ENCODE data around the gene CEACAM18. TPM values are rescaled to one million over a fixed set of nuclear protein-coding genes. Genes with fewer than 3 reads are reported as not detected.

Gene CEACAM18
- total and polyA plus RNA-seq, 8 donors = not detected

GRCh38 chr19:51472607-51473006 lies 5.7 kb upstream of the CEACAM18 start:
- DNase-seq = no peak
- TF ChIP-seq, protein P1, sequence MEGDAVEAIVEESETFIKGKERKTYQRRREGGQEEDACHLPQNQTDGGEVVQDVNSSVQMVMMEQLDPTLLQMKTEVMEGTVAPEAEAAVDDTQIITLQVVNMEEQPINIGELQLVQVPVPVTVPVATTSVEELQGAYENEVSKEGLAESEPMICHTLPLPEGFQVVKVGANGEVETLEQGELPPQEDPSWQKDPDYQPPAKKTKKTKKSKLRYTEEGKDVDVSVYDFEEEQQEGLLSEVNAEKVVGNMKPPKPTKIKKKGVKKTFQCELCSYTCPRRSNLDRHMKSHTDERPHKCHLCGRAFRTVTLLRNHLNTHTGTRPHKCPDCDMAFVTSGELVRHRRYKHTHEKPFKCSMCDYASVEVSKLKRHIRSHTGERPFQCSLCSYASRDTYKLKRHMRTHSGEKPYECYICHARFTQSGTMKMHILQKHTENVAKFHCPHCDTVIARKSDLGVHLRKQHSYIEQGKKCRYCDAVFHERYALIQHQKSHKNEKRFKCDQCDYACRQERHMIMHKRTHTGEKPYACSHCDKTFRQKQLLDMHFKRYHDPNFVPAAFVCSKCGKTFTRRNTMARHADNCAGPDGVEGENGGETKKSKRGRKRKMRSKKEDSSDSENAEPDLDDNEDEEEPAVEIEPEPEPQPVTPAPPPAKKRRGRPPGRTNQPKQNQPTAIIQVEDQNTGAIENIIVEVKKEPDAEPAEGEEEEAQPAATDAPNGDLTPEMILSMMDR (IDR thresholded peaks at IDR 0.05) = no peak
- no peak overlapping the region for H3K27ac ChIP-seq

DNA sequence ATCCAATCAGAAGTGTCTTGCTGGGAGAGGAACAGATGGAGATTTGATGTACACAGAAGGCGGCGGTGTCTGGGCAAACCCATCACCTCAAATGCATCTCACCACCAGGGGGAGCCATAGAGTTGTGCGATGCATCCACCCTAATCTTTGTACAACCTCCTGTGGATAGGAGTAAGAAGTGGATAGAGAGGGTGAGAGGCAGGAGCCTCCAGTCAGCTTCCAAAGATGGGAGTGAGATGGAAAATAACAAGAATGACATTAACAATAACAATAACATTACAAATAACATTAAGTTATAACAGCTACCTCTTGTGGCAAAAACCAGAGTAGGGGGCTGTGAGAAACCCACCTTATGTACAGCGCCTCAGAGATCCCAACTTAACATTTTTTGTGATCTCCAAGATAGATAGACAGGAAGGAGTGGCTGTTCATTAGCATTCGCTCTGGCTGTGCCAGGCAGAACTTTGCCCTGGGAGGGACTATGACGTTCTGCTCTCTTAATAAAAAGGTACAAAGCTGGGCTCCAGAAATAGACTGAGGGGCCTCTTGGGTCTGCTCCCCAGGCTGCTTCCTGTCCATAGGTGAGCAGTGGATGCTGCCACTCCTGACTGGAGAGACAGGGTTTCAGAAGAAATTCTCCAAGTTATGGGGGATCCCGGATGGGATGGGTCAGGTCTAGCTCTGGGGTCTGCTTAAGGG lies 5.2 kb upstream of the CEACAM18 start:
- Histone ChIP-seq H3K27ac (no peak overlapping the region), H3K4me3 (no peak overlapping the region), H3K4me1 (peaks cover 0 to 8% of the 10 kb centered on the region in 2 donors), H3K27me3 (peaks cover 0 to 36% of the 10 kb centered on the region in 2 donors), H3K9me3 (no peaks in the 10 kb centered on the region), H3K36me3 (no peaks in the 10 kb centered on the region)
- TF ChIP-seq, protein P1 (IDR thresholded peaks at IDR 0.05) = peak; percentile 81 to 96
- intact Hi-C loops (cut with DNase I) = loop anchor here in 1 of 2 donors (10.0 kb wide), 1 partner anchor 182 kb away; no protein-coding TSS in a partner anchor
- ATAC-seq (peak; percentile 93), DNase-seq (peak in 3 of 4 donors; percentile 32 to 70 (median 64))

More at GRCh38 chr19:51472607-51473006, 5.7 kb upstream of the CEACAM18 start:
- peaks cover 0 to 31% of the 10 kb centered on the region in 2 donors for H3K27me3 ChIP-seq
- H3K4me3 ChIP-seq = no peak overlapping the region
- peaks cover 0 to 13% of the 10 kb centered on the region in 2 donors for H3K4me1 ChIP-seq
- ATAC-seq = no peak
- intact Hi-C loops (cut with DNase I) = loop anchor here in 1 of 2 donors (10.0 kb wide), 1 partner anchor 182 kb away; no protein-coding TSS in a partner anchor
- no peaks in the 10 kb centered on the region for H3K36me3 ChIP-seq
- no peaks in the 10 kb centered on the region for H3K9me3 ChIP-seq

- TF ChIP-seq, protein P1 (IDR thresholded peaks at IDR 0.05) = no peak
- Histone ChIP-seq H3K27ac (no peak overlapping the region), H3K27me3 (peaks cover 0 to 61% of the 10 kb centered on the region in 2 donors), H3K4me3 (no peak overlapping the region), H3K9me3 (no peaks in the 10 kb centered on the region), H3K4me1 (peaks cover 0 to 3% of the 10 kb centered on the region in 2 donors), H3K36me3 (no peaks in the 10 kb centered on the region)
- intact Hi-C loops (cut with DNase I) = loop anchor here in 1 of 2 donors (10.0 kb wide), 1 partner anchor 179 kb away; no protein-coding TSS in a partner anchor
- ATAC-seq (no peak), DNase-seq (no peak)
Observed at GRCh38 chr19:51476164-51476563, 2.2 kb upstream of the CEACAM18 start.

DNA sequence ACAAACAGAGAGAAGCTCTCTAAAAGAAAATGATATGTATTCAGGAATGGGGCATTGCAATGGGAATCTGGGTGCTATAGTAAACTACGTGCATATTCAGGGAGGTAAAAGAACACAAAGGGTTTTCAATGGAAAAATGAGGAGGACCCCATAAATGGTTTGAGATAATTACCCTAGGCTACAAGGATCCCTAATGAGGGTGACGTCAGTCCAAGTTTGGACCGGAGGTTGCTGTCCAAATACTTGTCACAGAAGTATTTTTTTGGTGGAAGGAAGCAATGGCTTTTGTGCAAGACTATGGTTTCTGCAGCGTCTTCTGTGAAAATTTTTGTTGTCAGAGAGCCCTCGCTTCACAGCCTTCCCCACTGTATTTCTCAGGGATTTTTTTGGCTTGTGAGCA lies 995 bp upstream of the CEACAM18 start:
- Histone ChIP-seq H3K4me3 (no peak overlapping the region), H3K27ac (no peak overlapping the region), H3K4me1 (peaks cover 0 to 3% of the 10 kb centered on the region in 2 donors), H3K36me3 (no peaks in the 10 kb centered on the region), H3K9me3 (no peaks in the 10 kb centered on the region), H3K27me3 (peaks cover 0 to 71% of the 10 kb centered on the region in 2 donors)
- ATAC-seq (no peak), DNase-seq (no peak)
- TF ChIP-seq, protein P1 (IDR thresholded peaks at IDR 0.05) = no peak
- intact Hi-C loops (cut with DNase I) = loop anchor here in 1 of 2 donors (10.0 kb wide), 1 partner anchor 177 kb away; no protein-coding TSS in a partner anchor

Measured in left lung (tissue), 10 donors.